Activated CD8-positive, alpha-beta memory T cell treated with anti-CD3 and anti-CD28 coated beads, Interleukin-2, amount 10 ng/mL, durations not matched to agents 7 days and 5 days (primary cell): ENCODE results near the gene CACUL1. TPM values are rescaled to one million over a fixed set of nuclear protein-coding genes. Genes with fewer than 3 reads are reported as not detected.

Experiments used
- ATAC-seq: fragments of 150-1000 bp; cut with Tn5 transposase; one replicate; pipeline ENCODE4 v1.10.0; 2021; ENCODE audit warnings: moderate library complexity
- CTCF ChIA-PET: fragments of 350-600 bp; sonication (Branson Sonifier 250); formaldehyde crosslinking; loops from one replicate; lab custom pipeline; 2021; ENCODE audit warnings: antibody characterized with exemption; lab: Charles Lee
- DNase-seq: peaks from one replicate; pipeline ENCODE4 v3.0.0-alpha.2; 2020
- H3K27ac Mint-ChIP-seq: one replicate; pipeline ENCODE4 v1.8.0; 2021; ENCODE audit warnings: mild to moderate bottlenecking, mixed read lengths
- H3K27me3 Mint-ChIP-seq: one replicate; pipeline ENCODE4 v1.8.0; 2021; ENCODE audit warnings: mixed read lengths
- H3K36me3 Mint-ChIP-seq: one replicate; pipeline ENCODE4 v1.8.0; 2021; ENCODE audit warnings: mild to moderate bottlenecking, mixed read lengths
- H3K4me1 Mint-ChIP-seq: one replicate; pipeline ENCODE4 v1.8.0; 2021; ENCODE audit warnings: mixed read lengths
- H3K4me3 Mint-ChIP-seq: one replicate; pipeline ENCODE4 v1.8.0; 2021; ENCODE audit warnings: mild to moderate bottlenecking, moderate library complexity, mixed read lengths
- H3K9me3 Mint-ChIP-seq: one replicate; pipeline ENCODE4 v1.8.0; 2022; ENCODE audit warnings: low read depth, mixed read lengths
- total RNA-seq, 2 experiments: library from RNA; stranded (reverse); gene quantifications; one replicate each; pipeline ENCODE4 v1.2.3, GENCODE V29; 2021

The CACUL1 gene
- total RNA-seq, 2 experiments from 2014 or later, result 25.6 to 26.4 TPM

DNA sequence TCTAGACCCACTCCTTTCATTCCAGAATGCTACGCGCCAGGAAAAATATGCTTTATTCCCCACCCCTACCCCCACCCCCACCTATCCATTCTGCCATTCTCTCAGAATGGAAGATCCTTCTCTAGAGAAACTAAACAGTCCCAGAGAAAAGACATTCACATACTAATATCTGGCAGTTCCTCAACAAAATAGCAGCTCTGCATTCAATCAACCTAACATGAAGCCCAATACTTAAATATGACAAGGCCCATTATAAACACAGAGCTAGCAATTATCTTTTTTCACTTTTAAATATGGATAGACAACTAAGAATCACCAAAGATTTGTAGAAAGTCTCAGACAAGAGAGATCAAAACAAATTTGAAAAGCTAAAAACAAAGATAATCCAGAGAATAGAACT is 16.4 kb downstream of the CACUL1 start:
- Mint-ChIP-seq H3K4me3 (no peak overlapping the region), H3K4me1 (peaks cover 3% of the 10 kb centered on the region), H3K27me3 (no peaks in the 10 kb centered on the region), H3K9me3 (no peaks in the 10 kb centered on the region), H3K27ac (no peak overlapping the region), H3K36me3 (no peaks in the 10 kb centered on the region)
- ATAC-seq (no peak), DNase-seq (no peak)
- CTCF ChIA-PET, result interaction anchor here (0.6 kb wide), 1 partner anchor 38 kb away, joined by 3 read pairs; no protein-coding TSS in a partner anchor

DNA sequence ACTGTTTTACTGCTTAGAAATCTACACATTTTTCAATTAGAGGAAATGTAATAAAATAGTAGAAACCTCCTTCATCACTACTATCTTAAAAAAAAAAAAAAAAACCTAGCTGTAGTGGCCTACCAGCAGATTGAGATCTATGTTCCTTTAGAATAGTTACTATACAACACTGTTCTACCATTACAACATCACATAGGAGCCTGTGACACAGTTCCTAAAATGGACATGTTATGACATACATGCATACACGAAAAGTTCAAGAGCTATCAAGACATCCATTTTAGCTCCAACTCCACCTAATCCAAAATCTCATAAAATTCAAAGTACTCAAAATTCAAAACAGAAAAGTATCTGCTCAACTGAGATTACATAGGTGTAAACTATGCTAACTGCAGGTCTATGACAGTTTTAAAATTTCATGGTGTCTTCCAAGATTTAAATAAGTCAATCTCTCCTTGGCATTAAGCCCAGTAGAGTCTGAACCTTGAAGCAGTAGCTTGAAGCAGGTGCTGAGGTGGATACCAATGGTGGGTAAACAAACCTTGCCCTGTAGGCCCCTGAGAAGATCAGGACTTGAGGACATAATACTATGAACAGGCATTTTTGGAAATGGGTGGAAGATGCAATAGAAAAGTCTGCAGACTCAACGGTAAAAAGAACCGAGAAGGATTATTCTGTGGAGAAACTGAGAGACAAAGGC is 17.0 kb downstream of the CACUL1 start:
- H3K4me1 Mint-ChIP-seq, result peaks cover 9% of the 10 kb centered on the region

DNA sequence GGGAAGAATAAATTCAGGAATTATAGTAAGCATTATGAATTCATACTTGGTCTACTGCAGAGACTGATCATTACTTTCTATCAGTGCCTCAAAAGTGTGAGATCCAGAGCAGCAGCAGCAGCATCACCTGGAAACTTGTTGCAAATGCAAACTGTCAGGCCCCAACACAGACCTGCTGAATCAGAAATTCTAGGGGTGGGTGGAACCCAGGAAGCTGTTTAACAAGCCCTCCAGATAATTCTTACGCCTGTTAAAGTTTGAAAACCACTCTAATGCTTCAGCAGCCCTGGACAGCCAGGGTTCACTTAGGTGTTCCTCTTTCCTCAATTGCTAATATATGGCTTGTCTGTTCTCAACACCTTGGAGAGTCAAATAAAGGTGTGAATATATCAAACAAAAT is 19.5 kb downstream of the CACUL1 start:
- Mint-ChIP-seq H3K9me3 (no peaks in the 10 kb centered on the region), H3K27ac (no peak overlapping the region), H3K27me3 (no peaks in the 10 kb centered on the region), H3K4me1 (peaks cover 34% of the 10 kb centered on the region), H3K36me3 (no peaks in the 10 kb centered on the region), H3K4me3 (no peak overlapping the region)
- DNase-seq (no peak), ATAC-seq (no peak)
- CTCF ChIA-PET, result interaction anchor here (0.8 to 3.0 kb wide), 2 partner anchors 14 to 19 kb away, joined by 3 to 15 read pairs; partner anchors contain the start of gene CACUL1

More for the DNA sequence above, 17.0 kb downstream of the CACUL1 start:
- ATAC-seq (no peak), DNase-seq (no peak)
- H3K27ac Mint-ChIP-seq, result no peak overlapping the region
- no peak overlapping the region for H3K4me3 Mint-ChIP-seq
- CTCF ChIA-PET, result no interaction called here
- no peaks in the 10 kb centered on the region for H3K9me3 Mint-ChIP-seq
- H3K27me3 Mint-ChIP-seq, result no peaks in the 10 kb centered on the region
- H3K36me3 Mint-ChIP-seq, result no peaks in the 10 kb centered on the region

DNA sequence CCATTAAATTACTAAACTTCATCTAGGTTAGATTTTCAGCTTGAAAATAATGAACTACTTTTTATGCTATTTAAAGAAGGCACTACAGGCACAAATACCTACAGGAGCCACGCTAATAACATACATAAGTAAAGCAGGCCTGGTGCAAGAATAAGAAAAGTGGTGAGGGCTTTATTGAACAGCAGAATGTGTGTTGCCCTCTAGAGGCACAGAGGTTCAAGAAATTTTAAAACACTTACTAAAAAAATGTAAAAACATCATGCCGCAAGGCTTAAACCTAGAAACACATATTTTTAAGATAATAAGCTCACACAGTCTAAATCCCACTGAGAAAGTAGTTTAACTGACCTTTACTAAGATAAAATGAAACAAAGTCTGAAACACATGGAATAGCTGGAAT is 20.3 kb downstream of the CACUL1 start:
- ATAC-seq (no peak), DNase-seq (no peak)
- Mint-ChIP-seq H3K27me3 (no peaks in the 10 kb centered on the region), H3K4me3 (no peak overlapping the region), H3K36me3 (no peaks in the 10 kb centered on the region), H3K4me1 (peaks cover 41% of the 10 kb centered on the region), H3K9me3 (no peaks in the 10 kb centered on the region), H3K27ac (no peak overlapping the region)
- CTCF ChIA-PET, result interaction anchor here (1.0 to 3.0 kb wide), 3 partner anchors 20 to 166 kb away, joined by 3 to 15 read pairs (median 3); partner anchors contain the start of gene CACUL1

DNA sequence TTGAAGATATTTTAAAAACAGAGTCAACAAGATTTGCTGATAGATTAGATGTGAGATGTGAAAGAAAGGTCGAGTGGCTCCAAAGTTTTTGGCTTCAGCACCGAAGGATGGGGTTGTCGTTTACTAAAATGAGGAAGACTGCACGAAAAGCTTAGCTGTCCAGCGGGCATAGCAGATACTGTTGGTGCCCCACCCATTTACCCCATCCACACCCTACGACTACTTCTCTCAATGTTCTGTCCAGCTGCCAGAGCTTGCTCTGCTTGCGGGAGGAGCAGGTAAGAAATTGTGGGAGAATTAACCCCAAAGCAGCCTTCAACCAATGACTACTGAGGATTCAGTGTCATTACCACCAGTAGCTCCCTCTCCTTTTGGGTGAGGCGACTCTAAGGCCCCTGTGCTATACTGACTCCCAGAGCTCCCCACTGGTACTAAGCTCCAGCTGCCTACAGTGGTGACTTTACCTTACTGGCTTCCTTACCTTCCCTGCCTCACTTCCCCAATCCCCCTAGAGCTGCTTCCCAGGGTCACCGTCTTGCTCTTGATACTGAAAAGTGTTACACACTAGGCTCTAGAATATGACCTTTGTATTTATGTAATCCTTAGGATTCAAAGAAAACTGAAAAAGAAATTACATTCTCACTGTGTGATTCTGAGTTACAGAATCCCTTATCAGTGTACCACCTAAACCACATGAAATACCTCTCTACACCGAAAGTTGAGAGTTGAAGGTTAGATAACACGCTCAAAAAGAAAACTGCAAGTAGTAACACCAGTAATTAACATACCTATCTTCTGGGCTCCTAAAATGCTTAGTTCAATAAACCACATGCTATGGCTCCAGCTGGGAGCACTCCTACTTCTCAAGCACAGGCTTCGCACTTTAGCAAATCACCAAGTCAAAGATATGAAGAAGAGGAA is 22.3 kb downstream of the CACUL1 start:
- H3K27ac Mint-ChIP-seq, result no peak overlapping the region
- no peak overlapping the region for H3K4me3 Mint-ChIP-seq
- CTCF ChIA-PET, result interaction anchor here (1.6 to 2.6 kb wide), 3 partner anchors 11 to 34 kb away, joined by 3 to 8 read pairs (median 6); partner anchors contain the start of gene CACUL1
- no peaks in the 10 kb centered on the region for H3K9me3 Mint-ChIP-seq
- no peaks in the 10 kb centered on the region for H3K27me3 Mint-ChIP-seq
- peak; percentile 56 for ATAC-seq
- DNase-seq, result no peak
- peaks cover 43% of the 10 kb centered on the region for H3K4me1 Mint-ChIP-seq
- no peaks in the 10 kb centered on the region for H3K36me3 Mint-ChIP-seq

DNA sequence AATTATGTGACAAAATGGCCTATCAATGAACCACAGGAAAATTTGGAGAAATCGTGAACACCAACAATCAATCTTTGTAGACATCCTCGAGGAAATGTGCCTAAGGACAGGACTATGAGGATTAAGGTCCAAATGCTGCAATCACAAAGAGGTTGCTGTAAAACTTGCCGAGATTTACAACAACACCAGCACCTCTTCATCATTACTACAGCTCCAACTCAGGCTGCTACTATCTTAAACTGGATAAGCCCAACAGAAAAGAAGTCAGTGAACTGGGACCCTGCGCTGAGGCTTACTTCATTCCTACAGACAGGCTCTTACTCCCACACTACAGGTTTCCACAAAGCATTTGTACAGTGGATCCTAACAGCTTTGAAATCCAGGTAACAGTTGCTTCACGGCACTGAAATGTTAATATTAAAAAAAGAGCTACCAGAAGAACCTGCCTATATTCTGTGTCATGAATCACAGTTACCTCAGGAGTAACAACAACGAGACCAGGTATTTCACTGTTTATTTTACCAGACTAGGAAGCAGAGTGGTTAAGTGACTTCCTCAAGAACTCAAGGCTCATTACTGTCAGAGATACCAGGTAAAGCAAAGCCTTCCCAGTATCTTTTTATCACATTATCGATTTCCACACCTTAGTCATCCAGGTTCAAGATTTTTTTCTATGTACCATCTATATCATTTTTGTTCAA is 23.9 kb downstream of the CACUL1 start:
- ATAC-seq (no peak), DNase-seq (no peak)
- no peaks in the 10 kb centered on the region for H3K9me3 Mint-ChIP-seq
- H3K27ac Mint-ChIP-seq, result no peak overlapping the region
- CTCF ChIA-PET, result interaction anchor here (1.0 to 2.6 kb wide), 2 partner anchors 10 to 162 kb away, joined by 5 to 8 read pairs; no protein-coding TSS in a partner anchor
- no peak overlapping the region for H3K4me3 Mint-ChIP-seq
- H3K27me3 Mint-ChIP-seq, result no peaks in the 10 kb centered on the region
- peaks cover 43% of the 10 kb centered on the region for H3K4me1 Mint-ChIP-seq
- H3K36me3 Mint-ChIP-seq, result no peaks in the 10 kb centered on the region

DNA sequence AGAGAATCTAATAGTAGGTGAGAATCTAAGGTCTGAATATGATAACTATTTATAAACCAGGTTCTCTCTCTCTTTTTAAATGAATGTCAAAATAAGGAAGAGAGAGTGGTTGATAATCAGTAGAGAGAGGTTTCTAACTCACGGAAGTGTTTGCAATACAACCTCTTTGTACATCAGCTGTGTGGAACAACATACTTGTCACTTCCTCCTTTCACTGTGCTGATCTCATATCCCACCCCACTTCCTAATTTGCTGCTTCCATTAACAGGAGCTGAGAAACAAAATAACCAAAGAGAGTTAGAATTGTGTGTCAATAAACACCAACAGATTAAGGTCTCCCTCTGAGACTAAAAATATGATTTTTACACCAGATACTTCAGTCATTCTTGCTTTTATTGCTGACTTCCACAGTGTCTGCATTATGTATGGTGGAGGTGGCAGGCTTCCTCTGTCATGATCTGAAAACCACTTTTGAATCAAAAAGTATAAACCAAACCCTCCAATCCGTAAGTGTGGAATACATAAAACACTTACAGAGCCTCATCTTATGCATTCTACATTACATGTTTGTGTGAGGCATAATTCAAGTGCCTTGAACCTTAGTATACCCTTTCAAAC is 25.0 kb downstream of the CACUL1 start:
- no peaks in the 10 kb centered on the region for H3K9me3 Mint-ChIP-seq
- no peaks in the 10 kb centered on the region for H3K27me3 Mint-ChIP-seq
- CTCF ChIA-PET, result interaction anchor here (0.6 kb wide), 1 partner anchor 161 kb away, joined by 3 read pairs; no protein-coding TSS in a partner anchor
- no peaks in the 10 kb centered on the region for H3K36me3 Mint-ChIP-seq
- H3K4me1 Mint-ChIP-seq, result peaks cover 43% of the 10 kb centered on the region
- H3K27ac Mint-ChIP-seq, result peak overlapping the region; percentile 37
- H3K4me3 Mint-ChIP-seq, result no peak overlapping the region
- DNase-seq (no peak), ATAC-seq (peak; percentile 79)

DNA sequence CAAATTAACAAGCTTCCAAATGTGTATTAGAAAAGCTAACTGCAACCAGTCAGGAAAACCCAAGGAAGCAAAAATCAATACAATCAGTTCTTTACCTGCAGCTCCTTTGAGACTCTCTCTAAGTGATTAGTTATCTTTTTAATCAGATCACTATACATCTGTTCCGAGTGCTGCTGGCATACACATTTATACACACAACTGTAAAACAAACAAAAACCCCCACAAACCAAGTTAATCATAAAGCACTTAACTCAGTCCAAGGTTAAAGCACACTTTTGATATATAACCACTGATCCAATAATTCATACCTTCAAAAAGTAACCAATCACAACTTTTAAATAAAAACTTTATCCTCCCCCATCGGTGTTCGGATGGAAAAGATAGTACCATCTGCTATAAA is 25.6 kb downstream of the CACUL1 start:
- H3K4me1 Mint-ChIP-seq, result peaks cover 43% of the 10 kb centered on the region
- H3K27ac Mint-ChIP-seq, result peak overlapping the region; percentile 37
- no peaks in the 10 kb centered on the region for H3K27me3 Mint-ChIP-seq
- no peak overlapping the region for H3K4me3 Mint-ChIP-seq
- DNase-seq (no peak), ATAC-seq (no peak)
- H3K36me3 Mint-ChIP-seq, result no peaks in the 10 kb centered on the region
- CTCF ChIA-PET, result interaction anchor here (0.6 kb wide), 1 partner anchor 161 kb away, joined by 3 read pairs; no protein-coding TSS in a partner anchor
- no peaks in the 10 kb centered on the region for H3K9me3 Mint-ChIP-seq

DNA sequence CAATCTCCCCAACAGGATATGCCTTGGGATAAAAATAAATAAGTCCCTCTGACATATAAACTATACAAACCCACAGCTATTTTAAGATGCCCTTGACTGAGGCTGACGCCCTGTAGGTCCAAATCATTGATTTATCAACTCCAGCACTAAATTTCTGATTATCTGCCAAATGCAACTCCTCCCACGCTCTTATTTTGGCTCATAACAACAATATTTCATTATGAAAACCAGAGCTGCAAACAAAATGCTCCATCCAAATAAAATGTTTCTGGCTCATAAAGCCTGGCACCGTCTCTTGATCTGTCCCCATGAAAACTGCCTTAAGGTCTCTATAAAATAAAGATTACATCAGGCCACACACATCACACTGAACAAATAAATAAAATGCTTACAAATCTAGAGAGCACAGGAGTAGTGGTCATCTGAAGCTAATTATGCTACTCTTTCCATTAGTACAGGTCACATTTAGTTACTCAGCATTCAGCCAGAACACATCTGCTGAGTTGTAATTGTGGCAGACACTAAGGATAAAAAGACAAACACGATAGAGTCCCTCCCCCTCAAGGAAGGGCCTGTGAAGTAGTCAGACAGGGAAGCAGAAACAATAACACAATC is 28.8 kb downstream of the CACUL1 start:
- H3K27me3 Mint-ChIP-seq, result no peaks in the 10 kb centered on the region
- no peaks in the 10 kb centered on the region for H3K36me3 Mint-ChIP-seq
- ATAC-seq (no peak), DNase-seq (no peak)
- H3K4me3 Mint-ChIP-seq, result no peak overlapping the region
- CTCF ChIA-PET, result interaction anchor here (1.2 to 2.0 kb wide), 3 partner anchors 9 to 157 kb away, joined by 4 to 8 read pairs (median 4); no protein-coding TSS in a partner anchor
- no peak overlapping the region for H3K27ac Mint-ChIP-seq
- H3K4me1 Mint-ChIP-seq, result peaks cover 17% of the 10 kb centered on the region
- no peaks in the 10 kb centered on the region for H3K9me3 Mint-ChIP-seq

DNA sequence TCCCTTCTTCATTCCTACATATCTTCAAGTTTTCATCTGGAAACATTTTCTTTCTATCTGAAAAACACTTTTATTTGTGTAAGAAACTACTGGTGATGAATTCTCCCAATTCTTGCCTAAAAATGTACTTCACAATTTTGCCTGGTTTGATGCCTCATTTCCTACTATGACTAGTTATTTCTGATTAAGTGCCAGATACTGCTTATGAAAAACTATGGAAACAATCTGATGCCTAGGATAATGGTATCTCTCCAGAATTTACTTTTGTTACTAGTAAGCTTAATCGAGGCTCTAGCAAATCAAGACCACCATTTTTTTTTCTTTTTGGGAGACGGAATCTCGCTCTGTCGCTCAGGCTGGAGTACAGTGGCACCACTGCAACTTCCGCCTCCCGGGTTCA is 31.3 kb downstream of the CACUL1 start:
- CTCF ChIA-PET, result interaction anchor here (1.1 kb wide), 1 partner anchor 155 kb away, joined by 3 read pairs; no protein-coding TSS in a partner anchor
- Mint-ChIP-seq H3K27ac (no peak overlapping the region), H3K36me3 (no peaks in the 10 kb centered on the region), H3K9me3 (no peaks in the 10 kb centered on the region), H3K4me1 (no peaks in the 10 kb centered on the region), H3K4me3 (no peak overlapping the region), H3K27me3 (no peaks in the 10 kb centered on the region)
- ATAC-seq (no peak), DNase-seq (no peak)

DNA sequence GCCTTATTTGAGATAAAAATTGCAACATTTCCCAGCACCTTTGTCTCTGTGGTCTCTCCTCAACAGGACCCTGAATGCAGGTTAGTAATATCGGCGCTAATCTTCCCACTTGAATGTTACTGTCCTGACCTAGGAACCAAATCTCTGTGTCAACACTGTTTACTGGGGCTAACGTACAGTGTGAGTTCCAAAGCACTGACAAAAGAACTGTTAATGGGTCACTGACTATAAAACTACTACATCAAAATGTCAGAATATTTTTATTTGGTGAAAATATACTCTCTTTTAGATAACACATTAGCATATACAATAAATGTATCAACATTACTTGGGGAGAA is 33.3 kb downstream of the CACUL1 start:
- Mint-ChIP-seq H3K4me1 (no peaks in the 10 kb centered on the region), H3K4me3 (no peak overlapping the region), H3K9me3 (no peaks in the 10 kb centered on the region), H3K27ac (no peak overlapping the region), H3K36me3 (no peaks in the 10 kb centered on the region), H3K27me3 (no peaks in the 10 kb centered on the region)
- no peak for DNase-seq
- CTCF ChIA-PET, result interaction anchor here (0.7 to 2.6 kb wide), 12 partner anchors 9 to 236 kb away, joined by 3 to 45 read pairs (median 6); partner anchors contain the start of gene CACUL1
- ATAC-seq, result no peak
